Breast epithelium (tissue), 4 donors: ENCODE results near the gene SAXO1. TPM values are rescaled to one million over a fixed set of nuclear protein-coding genes. Genes with fewer than 3 reads are reported as not detected.
"Not testable (repeated sequence)": the region's sequence is repeated elsewhere in the genome, so short reads cannot be mapped to it uniquely, and the experiment has no call there.

Source experiments
- DNase-seq, 2 donors: peaks; one replicate each; pipeline ENCODE4 v3.0.0-alpha.2; 2019; ENCODE audit warnings: low spot score in 2 of 2
- H3K27ac ChIP-seq, 2 donors: fragments of 200-600 bp; sonication (generic) in 1 of 2; one replicate each; pipeline ENCODE4 v1.5.1; 2016 to 2019; ENCODE audit warnings: mild to moderate bottlenecking in 1 of 2
- H3K27me3 ChIP-seq, 2 donors: fragments of 200-600 bp; sonication (generic) in 1 of 2; one replicate each; pipeline versions ENCODE4 v1.5.1 to v1.6.0; 2017 to 2019; ENCODE audit warnings: control low read depth in 1 of 2, mild to moderate bottlenecking in 1 of 2
- H3K36me3 ChIP-seq: fragments of 200-600 bp; one replicate; pipeline ENCODE4 v1.5.1; 2019
- H3K4me1 ChIP-seq, 2 donors: fragments of 200-600 bp; sonication (generic); one replicate each; pipeline ENCODE4 v1.5.1; 2016 to 2019; ENCODE audit warnings: control low read depth in 1 of 2
- H3K4me3 ChIP-seq, 3 donors: fragments of 200-600 bp; sonication (generic); 1 replicate in 2 of 3; 2 replicates in 1 of 3; pipeline ENCODE4 v1.5.1; 2016 to 2019; ENCODE audit warnings: mild to moderate bottlenecking in 3 of 3, moderate library complexity in 2 of 3
- H3K9me3 ChIP-seq, 2 donors: fragments of 200-600 bp; sonication (generic) in 1 of 2; one replicate each; pipeline ENCODE4 v1.5.1; 2016 to 2019; ENCODE audit warnings: control low read depth in 1 of 2
- POLR2A ChIP-seq: fragments of 450-650 bp; IDR thresholded peaks from one replicate; pipeline ENCODE4 v1.6.1; 2016; ENCODE audit warnings: antibody characterized with exemption, mild to moderate bottlenecking, moderate library complexity
- POLR2AphosphoS5 ChIP-seq, 3 donors: sonication (generic); formaldehyde crosslinking; IDR thresholded peaks; one replicate each; pipeline ENCODE4 v1.6.1; 2017; ENCODE audit warnings: antibody characterized with exemption in 3 of 3
- intact Hi-C: fragments of 100-400 bp; cut with DNase I; formaldehyde crosslinking; loops from one replicate; pipeline ENCODE4 v1.15.1; 2023; ENCODE audit warnings: low total_unique reads
- total RNA-seq, 3 donors: library from RNA; depleted of rRNA; stranded (reverse); fragments of >200 nt; gene quantifications; one replicate each; pipeline ENCODE4 v1.1.0, GENCODE V29; 2016
- TF ChIP-seq, protein P1 (sequence below), 3 donors: fragments of 450-650 bp; IDR thresholded peaks; one replicate each; pipeline ENCODE4 v1.5.1; 2016 to 2017; ENCODE audit warnings: antibody characterized with exemption in 3 of 3, mild to moderate bottlenecking in 3 of 3, moderate library complexity in 3 of 3

SAXO1 gene
- total RNA-seq, 3 donors from 2014 or later: 0.16 to 0.29 TPM; not detected in 1

DNA sequence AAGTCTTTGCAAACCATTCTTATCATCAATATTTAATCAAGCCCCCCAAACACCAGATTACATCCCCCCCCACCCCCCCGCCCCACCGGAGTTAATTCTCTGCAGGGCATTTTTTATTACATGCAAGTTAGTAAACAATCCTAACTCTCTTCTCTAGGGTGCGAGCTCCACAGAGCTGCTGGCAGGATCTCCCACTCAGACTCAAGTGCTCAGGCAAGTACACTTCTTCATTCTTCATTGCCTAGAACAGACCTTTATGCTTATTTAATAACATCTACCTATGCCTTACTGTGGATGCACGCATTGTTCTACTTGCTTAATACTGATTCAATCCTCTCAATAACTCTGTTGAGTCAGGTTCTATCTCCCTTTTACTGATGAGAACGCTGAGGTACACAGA, 9.9 kb downstream of the SAXO1 start:
- TF ChIP-seq POLR2AphosphoS5 (IDR thresholded peaks at IDR 0.05) (no peak), POLR2A (no peak)
- TF ChIP-seq, protein P1, sequence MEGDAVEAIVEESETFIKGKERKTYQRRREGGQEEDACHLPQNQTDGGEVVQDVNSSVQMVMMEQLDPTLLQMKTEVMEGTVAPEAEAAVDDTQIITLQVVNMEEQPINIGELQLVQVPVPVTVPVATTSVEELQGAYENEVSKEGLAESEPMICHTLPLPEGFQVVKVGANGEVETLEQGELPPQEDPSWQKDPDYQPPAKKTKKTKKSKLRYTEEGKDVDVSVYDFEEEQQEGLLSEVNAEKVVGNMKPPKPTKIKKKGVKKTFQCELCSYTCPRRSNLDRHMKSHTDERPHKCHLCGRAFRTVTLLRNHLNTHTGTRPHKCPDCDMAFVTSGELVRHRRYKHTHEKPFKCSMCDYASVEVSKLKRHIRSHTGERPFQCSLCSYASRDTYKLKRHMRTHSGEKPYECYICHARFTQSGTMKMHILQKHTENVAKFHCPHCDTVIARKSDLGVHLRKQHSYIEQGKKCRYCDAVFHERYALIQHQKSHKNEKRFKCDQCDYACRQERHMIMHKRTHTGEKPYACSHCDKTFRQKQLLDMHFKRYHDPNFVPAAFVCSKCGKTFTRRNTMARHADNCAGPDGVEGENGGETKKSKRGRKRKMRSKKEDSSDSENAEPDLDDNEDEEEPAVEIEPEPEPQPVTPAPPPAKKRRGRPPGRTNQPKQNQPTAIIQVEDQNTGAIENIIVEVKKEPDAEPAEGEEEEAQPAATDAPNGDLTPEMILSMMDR (IDR thresholded peaks at IDR 0.05): no peak
- intact Hi-C loops: loop anchor here (10.0 kb wide), 1 partner anchor 768 kb away; no protein-coding TSS in a partner anchor
- no peak for DNase-seq

DNA sequence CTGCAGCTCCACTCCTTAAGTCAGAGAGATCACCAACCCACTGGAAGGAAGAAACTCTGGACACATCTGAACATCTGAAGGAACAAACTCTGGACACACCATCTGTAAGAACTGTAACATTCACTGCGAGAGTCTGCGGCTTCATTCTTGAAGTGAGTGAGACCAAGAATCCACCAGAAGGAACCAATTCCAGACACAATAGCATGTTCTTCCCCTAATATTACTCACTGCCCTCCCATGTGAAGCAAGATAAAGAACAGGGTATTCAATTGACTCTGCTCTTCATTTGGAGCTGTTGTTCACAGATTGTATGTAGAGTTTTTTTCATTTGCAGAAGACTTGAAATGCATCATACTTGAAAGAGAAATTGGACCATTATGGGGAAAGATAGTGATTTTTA, 10.8 kb downstream of the SAXO1 start:
- H3K36me3 ChIP-seq: no peaks in the 10 kb centered on the region
- H3K27me3 ChIP-seq: no peaks in the 10 kb centered on the region
- no peak overlapping the region for H3K4me3 ChIP-seq
- no peak overlapping the region for H3K27ac ChIP-seq
- no peak for DNase-seq
- intact Hi-C loops: loop anchor here (10.0 kb wide), 1 partner anchor 767 kb away; no protein-coding TSS in a partner anchor
- no peaks in the 10 kb centered on the region for H3K4me1 ChIP-seq
- H3K9me3 ChIP-seq: no peaks in the 10 kb centered on the region
- TF ChIP-seq, protein P1 (IDR thresholded peaks at IDR 0.05): no peak
- TF ChIP-seq POLR2A: no peak
- no peak for TF ChIP-seq POLR2AphosphoS5 (IDR thresholded peaks at IDR 0.05)

More for the DNA sequence above, 9.9 kb downstream of the SAXO1 start:
- H3K4me3 ChIP-seq: no peak overlapping the region
- no peaks in the 10 kb centered on the region for H3K36me3 ChIP-seq
- no peaks in the 10 kb centered on the region for H3K4me1 ChIP-seq
- H3K27me3 ChIP-seq: no peaks in the 10 kb centered on the region
- no peaks in the 10 kb centered on the region for H3K9me3 ChIP-seq
- no peak overlapping the region for H3K27ac ChIP-seq

DNA sequence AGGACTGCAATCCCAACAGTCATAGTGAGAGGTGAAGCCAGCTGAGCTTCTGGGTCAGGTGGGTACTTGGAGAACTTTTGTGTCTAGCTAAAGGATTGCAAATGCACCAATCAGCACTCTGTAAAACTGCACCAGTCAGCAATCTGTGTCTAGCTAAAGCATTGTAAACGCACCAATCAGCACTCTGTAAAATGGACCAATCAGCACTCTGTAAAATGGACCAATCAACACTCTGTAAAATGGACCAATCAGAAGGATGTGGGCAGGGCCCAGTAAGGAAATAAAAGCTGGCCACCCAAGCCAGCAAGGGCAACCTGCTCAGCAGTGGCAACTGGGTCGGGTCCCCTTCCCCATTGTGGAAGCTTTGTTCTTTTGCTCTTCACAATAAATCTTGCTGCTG, 11.4 kb downstream of the SAXO1 start:
- H3K9me3 ChIP-seq, H3K4me3 ChIP-seq, H3K36me3 ChIP-seq, DNase-seq, H3K27me3 ChIP-seq, H3K27ac ChIP-seq, H3K4me1 ChIP-seq: not testable (repeated sequence)
- intact Hi-C loops: loop anchor here (10.0 kb wide), 1 partner anchor 767 kb away; no protein-coding TSS in a partner anchor

DNA sequence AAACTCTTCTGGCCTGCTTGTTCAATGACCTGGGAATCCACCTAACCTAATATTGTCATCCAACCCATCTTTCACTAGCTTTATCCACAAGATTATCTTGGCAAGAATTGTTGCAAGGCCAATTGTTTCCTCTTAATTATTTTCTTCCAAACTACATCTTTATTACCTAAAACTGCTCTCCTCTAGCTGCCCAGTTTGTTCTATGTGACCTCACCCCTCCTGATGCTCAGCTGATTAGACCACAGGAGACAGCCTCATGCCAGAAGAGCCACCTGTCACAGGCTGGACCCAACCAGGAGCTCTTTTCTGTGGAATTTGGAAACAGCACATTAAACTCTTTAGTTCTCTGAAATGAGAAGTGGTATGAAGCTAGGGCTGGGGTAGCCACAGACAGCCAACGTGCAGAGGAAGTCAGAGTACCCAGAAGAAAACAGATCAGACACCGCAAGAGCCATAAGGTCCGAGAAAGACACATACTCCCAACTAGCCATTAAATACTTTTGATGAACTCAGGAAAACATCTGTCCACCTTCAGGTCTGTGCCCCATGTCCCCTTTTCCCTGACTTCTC, 12.0 kb downstream of the SAXO1 start:
- intact Hi-C loops: loop anchor here (10.0 kb wide), 1 partner anchor 766 kb away; no protein-coding TSS in a partner anchor
- H3K27ac ChIP-seq: no peak overlapping the region
- no peaks in the 10 kb centered on the region for H3K9me3 ChIP-seq
- H3K27me3 ChIP-seq: no peaks in the 10 kb centered on the region
- H3K4me3 ChIP-seq: no peak overlapping the region
- DNase-seq: no peak
- H3K4me1 ChIP-seq: no peaks in the 10 kb centered on the region
- TF ChIP-seq, protein P1 (IDR thresholded peaks at IDR 0.05): no peak
- no peak for TF ChIP-seq POLR2A
- TF ChIP-seq POLR2AphosphoS5 (IDR thresholded peaks at IDR 0.05): no peak
- H3K36me3 ChIP-seq: no peaks in the 10 kb centered on the region

DNA sequence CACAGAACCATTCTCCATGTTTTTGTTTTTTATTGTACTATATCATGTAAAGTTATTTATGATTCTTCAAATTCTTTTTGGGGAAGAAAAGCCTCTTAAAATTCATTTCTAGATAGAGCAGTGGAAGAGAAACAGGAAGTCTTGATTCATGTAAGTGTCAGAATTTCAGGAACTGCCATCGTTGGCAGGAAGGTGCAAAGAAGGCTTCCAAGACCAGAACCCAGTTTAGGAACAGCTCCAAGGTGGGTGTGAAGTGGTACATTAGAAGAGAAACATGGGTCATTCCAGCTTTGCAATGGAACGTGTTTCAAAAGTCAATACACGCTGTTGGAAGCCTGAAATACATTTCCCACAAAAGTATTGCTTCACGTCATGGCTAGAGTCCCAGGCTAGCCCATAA, 14.8 kb downstream of the SAXO1 start:
- Histone ChIP-seq H3K9me3 (no peaks in the 10 kb centered on the region), H3K27me3 (no peaks in the 10 kb centered on the region), H3K4me3 (no peak overlapping the region), H3K36me3 (no peaks in the 10 kb centered on the region), H3K27ac (no peak overlapping the region), H3K4me1 (no peaks in the 10 kb centered on the region)
- intact Hi-C loops: no loop called here
- no peak for TF ChIP-seq POLR2AphosphoS5 (IDR thresholded peaks at IDR 0.05)
- no peak for TF ChIP-seq POLR2A
- TF ChIP-seq, protein P1 (IDR thresholded peaks at IDR 0.05): no peak
- no peak for DNase-seq
